K562 (cell line): ENCODE results near the gene PPP1R15B. TPM values are rescaled to one million over a fixed set of nuclear protein-coding genes. Genes with fewer than 3 reads are reported as not detected.

Experiments used
- ARID3A ChIP-seq: IDR thresholded peaks from 2 replicates; pipeline ENCODE4 v1.6.1; 2012; ENCODE audit warnings: low read depth, low read length, improper control_type of control experiment, borderline replicate concordance
- ATF6 ChIP-seq: sonication (generic); formaldehyde crosslinking; IDR thresholded peaks from 2 replicates; pipeline ENCODE4 v1.4.0; 2020; ENCODE audit warnings: mild to moderate bottlenecking, missing genetic modification reagents
- CBX3 ChIP-seq, 2 experiments: IDR thresholded peaks; 1 replicate in 1 of 2; 2 replicates in 1 of 2; pipeline ENCODE4 v1.6.1; 2012; ENCODE audit warnings: inconsistent platforms in 2 of 2, low read length in 2 of 2, borderline replicate concordance in 1 of 2, control low read depth in 1 of 2
- EP400 ChIP-seq: fragments of 450-650 bp; IDR thresholded peaks from 2 replicates; pipeline ENCODE4 v1.6.1; 2017; ENCODE audit warnings: antibody characterized with exemption, mild to moderate bottlenecking, moderate library complexity
- ESRRB ChIP-seq: fragments of 250-450 bp; sonication (Bioruptor Pico); IDR thresholded peaks from 2 replicates; pipeline ENCODE4 v1.5.0; 2020; ENCODE audit warnings: mild to moderate bottlenecking, moderate library complexity, borderline replicate concordance
- ETV5 ChIP-seq: sonication (generic); formaldehyde crosslinking; IDR thresholded peaks from 2 replicates; pipeline ENCODE4 v1.4.0; 2020; ENCODE audit warnings: low read depth, mild to moderate bottlenecking, missing genetic modification reagents
- GABPB2 ChIP-seq: fragments of 250-450 bp; sonication (Bioruptor Pico); conservative IDR thresholded peaks from 2 replicates; pipeline ENCODE4 v1.5.1; 2021; ENCODE audit warnings: mild to moderate bottlenecking
- HMGN3 ChIP-seq: IDR thresholded peaks from 2 replicates; pipeline ENCODE4 v1.6.1; 2011; ENCODE audit warnings: borderline replicate concordance, low read depth, mild to moderate bottlenecking, mixed read lengths, low read length; ENCODE audit not compliant: insufficient read length; ENCODE audit errors: extremely low read depth
- IFI16 ChIP-seq: fragments of 250-450 bp; sonication (Bioruptor Pico); IDR thresholded peaks from 2 replicates; pipeline ENCODE4 v2.1.2; 2022; ENCODE audit warnings: mild to moderate bottlenecking, inconsistent platforms
- KDM2B ChIP-seq: fragments of 250-450 bp; sonication (Bioruptor Pico); IDR thresholded peaks from 2 replicates; pipeline ENCODE4 v1.8.0; 2021; ENCODE audit warnings: mild to moderate bottlenecking, moderate library complexity
- KDM5B ChIP-seq: fragments of 200-600 bp; sonication (generic); IDR thresholded peaks from 2 replicates; pipeline ENCODE4 v1.6.1; 2012; ENCODE audit warnings: low read depth, mild to moderate bottlenecking, moderate library complexity, low read length, control low read depth, inconsistent platforms; ENCODE audit not compliant: insufficient replicate concordance
- MCM2 ChIP-seq: fragments of 450-650 bp; IDR thresholded peaks from 2 replicates; pipeline ENCODE4 v1.6.1; 2017; ENCODE audit warnings: low read depth, mild to moderate bottlenecking
- NCOA1 ChIP-seq: fragments of 450-650 bp; IDR thresholded peaks from 2 replicates; pipeline ENCODE4 v1.6.1; 2016; ENCODE audit warnings: low read depth
- NR1H2 ChIP-seq: sonication (generic); formaldehyde crosslinking; IDR thresholded peaks from 2 replicates; pipeline ENCODE4 v1.4.0; 2020; ENCODE audit warnings: mild to moderate bottlenecking, missing genetic modification reagents
- POU5F1 ChIP-seq: fragments of 150-350 bp; IDR thresholded peaks from 2 replicates; pipeline ENCODE4 v1.6.1; 2014; ENCODE audit warnings: borderline replicate concordance, low read length, low read depth, mild to moderate bottlenecking; ENCODE audit not compliant: partially characterized antibody
- PYGO2 ChIP-seq: fragments of 450-650 bp; IDR thresholded peaks from 2 replicates; pipeline ENCODE4 v1.6.1; 2016; ENCODE audit warnings: mild to moderate bottlenecking, missing genetic modification characterization, moderate library complexity, missing compliant biosample characterization
- RBM34 ChIP-seq: fragments of 200-400 bp; formaldehyde crosslinking; IDR thresholded peaks from 2 replicates; pipeline ENCODE4 v1.6.1; 2018; ENCODE audit warnings: low read length, borderline replicate concordance; ENCODE audit not compliant: insufficient read depth
- SIRT6 ChIP-seq: IDR thresholded peaks from one replicate; pipeline ENCODE4 v1.6.1; 2012; ENCODE audit warnings: low read depth, mild to moderate bottlenecking, control low read depth, inconsistent platforms, low read length, moderate library complexity
- SMC3 ChIP-seq: conservative IDR thresholded peaks from 2 replicates; pipeline ENCODE4 v1.6.1; 2011; ENCODE audit warnings: low read depth, low read length, improper control_type of control experiment; ENCODE audit not compliant: insufficient read depth
- STAG1 ChIP-seq: sonication (generic); formaldehyde crosslinking; IDR thresholded peaks from 2 replicates; pipeline ENCODE4 v1.5.0; 2020; ENCODE audit warnings: missing genetic modification reagents, borderline replicate concordance
- ZBTB12 ChIP-seq: fragments of 250-450 bp; sonication (Bioruptor Pico); IDR thresholded peaks from 2 replicates; pipeline ENCODE4 v1.4.0; 2020
- ZNF197 ChIP-seq: fragments of 200-800 bp; sonication (Bioruptor generic); IDR thresholded peaks from 2 replicates; pipeline ENCODE4 v1.6.1; 2016; ENCODE audit warnings: low read depth, missing genetic modification characterization, missing compliant biosample characterization
- ZNF785 ChIP-seq: fragments of 250-450 bp; sonication (Bioruptor Pico); IDR thresholded peaks from 2 replicates; pipeline ENCODE4 v1.4.0; 2020; ENCODE audit warnings: mild to moderate bottlenecking
- ZNF830 ChIP-seq: fragments of 250-450 bp; sonication (Bioruptor Pico); IDR thresholded peaks from 2 replicates; pipeline ENCODE4 v1.5.0; 2021; ENCODE audit warnings: mild to moderate bottlenecking
- polyA plus RNA-seq, 8 experiments: library from polyadenylated mRNA; depleted of rRNA in 4 of 8; stranded (reverse) in 5 of 8; unstranded in 3 of 8; fragments of >200 nt; fragmentation: Nextera tagmentation in 2 of 8; fragmentation: Illumina TruSeq in 1 of 8; extraction: Ambion mirVana in 2 of 8; extraction: Trizol in 1 of 8; gene quantifications; 2 replicates each; pipeline versions ENCODE4 v1.2.1 to v1.2.3, GENCODE V29; 2011 to 2014; ENCODE audit warnings: inconsistent platforms in 1 of 8, missing spikeins in 1 of 8
- total RNA-seq, 7 experiments: library from RNA; depleted of rRNA in 6 of 7; stranded (reverse); fragments of >200 nt in 6 of 7; fragmentation: Illumina TruSeq in 2 of 7; extraction: Trizol in 2 of 7; gene quantifications; 2 replicates each; pipeline versions ENCODE4 v1.2.1 to v1.2.3, GENCODE V29; 2011 to 2021; ENCODE audit warnings: low replicate concordance in 1 of 7

The PPP1R15B gene
- total and polyA plus RNA-seq, 9 of the 15 experiments (the other 6 are each of a cell fraction or from before 2014, with no cell fraction given): 17.0 to 48.1 (median 30.8) TPM

- TF ChIP-seq EP400 (no peak), ZNF197 (CRISPR knock-in tag) (no peak), CBX3 (IDR thresholded peaks at IDR 0.05; ENCODE audit: borderline replicate concordance in 1 of 2, low read length in 2 of 2) (no peak), ZNF785 (no peak), PYGO2 (no peak), MCM2 (no peak), ZBTB12 (CRISPR knock-in tag) (no peak), RBM34 (no peak), STAG1 (CRISPR knock-in tag) (no peak), GABPB2 (CRISPR knock-in tag) (no peak), ESRRB (CRISPR knock-in tag) (no peak), IFI16 (no peak), ZNF830 (CRISPR knock-in tag) (no peak), ETV5 (CRISPR knock-in tag) (no peak), ARID3A (no peak), NCOA1 (no peak), ATF6 (no peak), SMC3 (no peak), SIRT6 (no peak), KDM5B (peak; percentile 19), HMGN3 (no peak), KDM2B (no peak), NR1H2 (CRISPR knock-in tag) (no peak), POU5F1 (no peak)
These were observed 33.6 kb downstream of the PPP1R15B start (continued) for GRCh38 chr1:204377800-204378668.
